ENCODE data around the gene SMAD9.

The SMAD9 gene

GRCh38 chr13:36919833-36920615 is at the start of gene SMAD9:
TSS of gene SMAD9 (minus strand) at chr13:36920238. CDS start at chr13:36879689, 40,549 bp downstream.
- no peak for DNase-seq

DNA sequence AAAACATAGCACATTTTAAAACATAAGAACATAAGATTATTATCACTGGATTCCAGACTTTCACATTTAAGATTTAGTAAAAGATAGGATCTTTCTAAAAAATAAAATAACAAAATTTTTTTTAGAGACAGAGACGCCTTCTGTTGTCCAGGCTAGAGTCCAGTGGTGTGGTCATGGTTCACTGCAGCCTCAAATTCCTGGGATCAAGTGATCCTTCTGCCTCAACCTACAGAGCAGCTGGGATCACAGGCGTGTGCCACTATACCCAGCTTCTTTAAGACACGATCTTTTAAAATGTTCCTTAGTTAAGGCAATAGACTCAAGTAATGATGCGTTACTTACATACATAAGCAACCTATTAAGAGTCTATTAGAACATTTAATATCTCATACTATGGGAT is 46.4 kb upstream of the SMAD9 start:
- DNase-seq, result no peak

GRCh38 chr13:36965767-36966166 is 45.7 kb upstream of the SMAD9 start:
- no peak for DNase-seq

GRCh38 chr13:36959456-36960116 is 39.5 kb upstream of the SMAD9 start:
- no peak for DNase-seq

GRCh38 chr13:36954542-36954941 is 34.5 kb upstream of the SMAD9 start:
- no peak for DNase-seq

- DNase-seq, result no peak
Observed at GRCh38 chr13:36950920-36951319, 30.9 kb upstream of the SMAD9 start.

DNA sequence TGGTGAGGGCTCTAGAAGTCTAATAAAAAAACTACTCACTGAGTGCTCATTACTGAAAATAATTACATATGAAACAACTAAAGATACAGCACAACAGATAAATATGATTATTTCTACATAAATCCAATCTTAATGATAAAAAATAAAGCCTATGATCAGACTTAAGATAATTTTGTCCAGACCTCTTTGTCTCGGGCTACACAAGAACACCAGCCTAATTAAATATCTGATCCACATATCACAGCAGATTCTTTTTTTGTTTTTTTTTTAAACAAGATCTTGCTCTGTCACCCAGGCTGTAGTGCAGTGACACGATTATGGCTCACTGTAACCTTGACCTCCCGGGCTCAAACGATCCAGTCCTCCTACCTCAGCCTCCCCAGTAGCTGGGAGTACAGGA is 30.3 kb upstream of the SMAD9 start:
- DNase-seq, result no peak

- DNase-seq, result no peak
Observed at GRCh38 chr13:36945078-36945477, 25.0 kb upstream of the SMAD9 start.

DNA sequence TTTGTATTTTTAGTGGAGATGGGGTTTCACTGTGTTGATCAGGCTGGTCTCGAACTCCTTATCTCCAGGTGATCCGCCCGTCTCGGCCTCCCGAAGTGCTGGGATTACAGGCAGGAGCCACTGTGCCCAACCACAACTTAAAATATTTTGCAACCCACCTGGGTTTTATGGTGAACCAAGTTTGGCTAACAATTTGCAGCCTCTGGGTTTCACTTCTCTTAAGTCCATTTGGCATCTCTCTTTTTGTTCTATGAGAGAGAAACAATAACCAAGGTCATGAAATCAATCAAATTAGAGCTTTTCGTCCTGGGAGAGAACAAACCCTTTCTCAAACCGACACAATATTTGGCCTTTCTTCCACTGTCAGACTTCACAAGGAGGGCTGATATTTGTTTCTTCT is 5.6 kb upstream of the SMAD9 start:
- DNase-seq, result no peak

DNA sequence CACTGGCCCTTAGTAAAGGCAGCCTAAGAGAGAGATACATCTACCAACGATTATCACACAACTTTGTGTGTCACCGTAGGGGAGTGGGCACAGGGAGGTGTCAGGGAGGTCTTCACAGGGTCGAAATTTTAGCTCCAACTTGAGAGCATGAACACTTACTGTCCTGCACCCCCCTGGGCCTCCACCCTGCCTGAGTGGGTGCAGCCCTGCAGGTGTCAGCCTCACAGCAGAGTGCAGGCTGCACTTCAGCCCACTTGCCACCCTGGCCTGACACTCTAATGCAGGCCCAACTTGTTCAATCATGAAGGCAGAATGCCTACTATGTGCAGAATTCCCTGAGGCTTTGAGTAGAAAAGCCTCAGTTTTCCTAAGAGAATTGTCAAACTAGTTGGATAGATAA is 4.0 kb upstream of the SMAD9 start:
- DNase-seq, result no peak

- no peak for DNase-seq
Observed at GRCh38 chr13:36921631-36922301, 1.7 kb upstream of the SMAD9 start.

DNA sequence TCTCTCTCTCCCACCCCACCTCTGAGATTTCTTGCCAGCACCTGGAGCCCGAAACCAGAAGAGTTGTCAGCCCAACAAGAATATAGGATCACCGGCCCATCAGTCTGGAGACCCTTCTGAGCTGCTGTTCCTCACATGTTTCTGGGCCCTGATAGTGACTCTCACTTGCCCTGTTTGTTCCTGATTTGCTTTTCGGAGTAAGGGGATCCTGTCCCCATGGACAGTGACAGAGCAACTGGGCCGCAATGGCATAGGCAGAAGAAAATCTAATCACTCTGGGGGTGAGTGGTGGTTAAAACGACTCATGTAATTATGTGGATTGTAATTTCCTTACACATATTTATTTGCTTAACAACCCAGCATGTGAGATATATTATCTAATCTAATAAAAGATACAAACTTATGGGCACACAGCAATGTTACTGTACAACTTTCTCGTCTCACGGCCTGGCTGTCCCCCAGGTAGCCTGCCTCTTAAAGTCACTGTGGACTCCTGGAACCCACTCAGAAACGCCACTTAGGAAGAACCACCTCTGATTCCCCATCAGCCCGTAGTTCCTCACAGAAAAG is 663 bp upstream of the SMAD9 start:
- DNase-seq, result no peak

- no peak for DNase-seq
Observed at GRCh38 chr13:36919171-36919832, 736 bp downstream of the SMAD9 start.

DNA sequence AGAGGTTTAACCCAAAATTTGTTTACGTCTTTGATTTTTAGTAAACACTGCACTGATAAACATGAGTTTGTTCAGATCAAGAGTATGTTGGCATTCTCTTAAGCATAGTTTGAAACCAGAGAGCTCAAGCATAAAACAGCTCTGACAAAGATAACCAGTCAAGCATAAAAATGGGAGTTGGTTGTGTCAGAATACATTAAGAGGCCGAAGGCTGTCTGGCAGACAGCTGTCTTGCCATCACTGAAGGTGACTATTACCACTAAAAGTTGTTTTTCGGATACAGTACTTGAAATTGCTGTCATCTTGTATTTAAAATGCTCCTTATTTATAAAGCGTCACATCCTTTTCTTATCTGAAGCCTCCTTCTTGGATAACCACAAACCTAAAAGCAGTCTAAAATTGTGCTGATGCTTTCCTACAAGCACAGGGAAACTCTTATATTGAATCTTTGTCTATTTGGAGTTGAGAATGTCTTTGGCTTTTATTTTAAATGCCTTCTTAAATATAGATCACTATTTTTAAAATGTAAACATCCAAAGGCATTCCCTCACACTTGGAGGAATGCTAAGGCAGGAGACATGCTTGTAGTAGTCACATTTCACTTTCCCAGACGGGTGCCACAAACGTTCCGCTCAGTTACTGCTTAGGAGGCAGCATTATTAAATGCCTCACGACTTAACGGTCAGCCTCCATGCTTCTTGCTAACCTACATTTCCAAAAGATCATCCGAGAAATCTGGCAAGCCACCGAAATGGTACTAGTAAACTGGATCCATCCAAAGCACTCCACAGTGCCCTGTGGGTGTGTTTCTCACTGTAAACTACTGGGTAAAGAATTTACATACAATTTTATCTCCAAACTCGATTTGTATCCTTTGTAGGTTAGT is 1.5 kb downstream of the SMAD9 start:
- no peak for DNase-seq

- no peak for DNase-seq
Observed at GRCh38 chr13:36917311-36917710, 2.7 kb downstream of the SMAD9 start.

DNA sequence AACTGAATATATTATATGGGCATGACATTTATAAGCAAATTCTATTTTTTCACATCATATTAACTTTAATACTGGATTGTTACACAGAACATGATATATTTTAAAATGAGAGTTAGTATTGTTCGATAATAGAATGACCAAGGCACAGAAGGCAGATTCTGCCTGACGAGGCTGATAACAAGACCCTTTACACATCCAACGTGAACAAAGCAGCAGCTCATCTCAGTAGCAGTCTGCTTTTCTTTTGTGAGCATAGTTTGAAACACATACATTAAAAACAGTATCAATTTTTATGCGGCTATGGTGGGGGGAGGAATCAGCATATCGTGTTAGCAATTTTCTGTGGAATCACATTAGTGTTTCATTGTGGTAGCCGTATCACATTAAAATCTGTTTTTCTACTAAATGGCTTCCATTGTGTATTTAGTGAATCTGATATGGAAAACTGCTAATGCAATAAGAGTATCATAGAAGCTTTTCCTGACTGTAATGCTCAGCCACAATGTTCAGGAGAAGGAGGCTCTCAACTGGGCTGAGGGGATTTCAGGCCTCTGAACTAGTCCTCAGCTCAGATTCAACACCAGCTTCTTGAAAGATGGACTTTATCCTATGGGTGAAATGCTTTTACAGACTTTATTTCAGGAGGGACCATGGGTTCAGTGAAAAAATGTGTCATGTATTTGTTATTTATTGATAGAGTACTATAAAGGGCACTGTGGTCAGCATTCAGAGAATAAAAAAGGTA is 4.0 kb downstream of the SMAD9 start:
- DNase-seq, result no peak

DNA sequence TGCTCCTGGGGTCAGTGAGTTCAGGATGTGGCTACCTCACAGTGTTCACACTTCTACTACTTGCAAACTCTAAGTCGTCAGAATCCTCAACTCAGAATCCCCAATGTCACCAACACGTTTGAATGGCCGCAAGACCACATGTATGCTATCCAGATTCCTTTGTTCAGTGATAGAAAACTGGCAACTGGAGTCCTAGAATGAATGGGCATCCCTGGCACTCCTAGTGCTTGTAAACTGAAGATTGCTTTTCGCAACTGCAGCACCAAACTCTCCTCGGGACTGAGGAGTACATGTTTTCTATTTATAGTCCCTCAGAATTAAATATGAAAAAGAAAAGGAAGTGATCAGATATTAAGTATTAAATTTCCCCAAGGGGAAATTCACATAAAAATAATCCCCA is 4.9 kb downstream of the SMAD9 start:
- no peak for DNase-seq

DNA sequence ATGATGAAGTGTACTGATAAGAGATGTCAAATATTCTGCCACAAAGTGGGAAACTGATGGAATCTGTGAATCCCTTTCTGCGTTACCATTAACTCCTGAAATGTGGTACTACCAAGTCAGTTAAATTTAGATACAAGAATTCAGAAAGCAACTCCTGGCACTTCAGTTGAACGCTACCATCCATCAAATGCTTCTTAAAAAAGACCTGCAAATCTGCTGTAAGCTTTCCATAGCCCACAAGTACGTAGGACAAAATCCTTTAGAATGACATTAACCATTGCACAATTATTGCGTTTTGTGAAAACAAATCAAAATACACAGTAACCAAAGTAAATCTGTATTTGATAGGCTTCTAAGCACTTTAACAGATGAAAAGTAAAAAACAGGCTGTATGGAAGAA is 5.4 kb downstream of the SMAD9 start:
- DNase-seq, result no peak

DNA sequence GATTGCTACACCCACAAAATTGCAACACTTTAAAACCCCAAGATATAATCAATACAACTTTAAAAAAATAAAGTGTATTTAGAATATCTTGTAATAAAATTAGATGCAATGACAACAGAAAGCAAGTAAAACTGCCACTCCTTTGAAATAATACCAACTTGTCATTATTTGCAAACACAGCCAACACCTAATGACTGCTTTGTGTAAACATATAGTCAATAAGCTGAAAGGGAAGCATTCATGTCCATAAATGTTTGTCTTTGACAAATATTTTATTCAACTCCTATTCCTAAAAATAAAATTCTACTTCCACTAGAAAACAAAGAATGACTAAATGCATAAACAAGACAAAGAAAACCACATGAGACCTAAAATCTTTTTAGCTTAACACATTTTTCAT is 6.6 kb downstream of the SMAD9 start:
- peak; percentile 74 for DNase-seq

GRCh38 chr13:36912973-36913372 is 7.1 kb downstream of the SMAD9 start:
- no peak for DNase-seq

- no peak for DNase-seq
Observed at GRCh38 chr13:36912369-36912768, 7.7 kb downstream of the SMAD9 start.
